Omental fat pad (tissue), 4 donors: ENCODE data around the gene KIF26B. TPM values are rescaled to one million over a fixed set of nuclear protein-coding genes. Genes with fewer than 3 reads are reported as not detected.
"Not testable (repeated sequence)": the region's sequence is repeated elsewhere in the genome, so short reads cannot be mapped to it uniquely, and the experiment has no call there.

Experiments
- ATAC-seq: fragments of 150-250 bp; one replicate; pipeline ENCODE4 v1.9.1; 2016; ENCODE audit warnings: mild to moderate bottlenecking, moderate library complexity; ENCODE audit not compliant: low FRiP score
- DNase-seq: peaks from one replicate; pipeline ENCODE4 v3.0.0-alpha.2; 2019; ENCODE audit warnings: low spot score
- total RNA-seq, 4 donors: library from RNA; depleted of rRNA; stranded (reverse); fragments of >200 nt; gene quantifications; one replicate each; pipeline ENCODE4 v1.1.0, GENCODE V29; 2016
- TF ChIP-seq, protein P1 (sequence below), 3 donors: fragments of 450-650 bp; IDR thresholded peaks; one replicate each; pipeline ENCODE4 v1.5.1; 2016 to 2017; ENCODE audit warnings: antibody characterized with exemption in 3 of 3, mild to moderate bottlenecking in 3 of 3, moderate library complexity in 2 of 3

The KIF26B gene
- total RNA-seq, 4 donors from 2014 or later, result 0.13 to 0.96 (median 0.39) TPM

DNA sequence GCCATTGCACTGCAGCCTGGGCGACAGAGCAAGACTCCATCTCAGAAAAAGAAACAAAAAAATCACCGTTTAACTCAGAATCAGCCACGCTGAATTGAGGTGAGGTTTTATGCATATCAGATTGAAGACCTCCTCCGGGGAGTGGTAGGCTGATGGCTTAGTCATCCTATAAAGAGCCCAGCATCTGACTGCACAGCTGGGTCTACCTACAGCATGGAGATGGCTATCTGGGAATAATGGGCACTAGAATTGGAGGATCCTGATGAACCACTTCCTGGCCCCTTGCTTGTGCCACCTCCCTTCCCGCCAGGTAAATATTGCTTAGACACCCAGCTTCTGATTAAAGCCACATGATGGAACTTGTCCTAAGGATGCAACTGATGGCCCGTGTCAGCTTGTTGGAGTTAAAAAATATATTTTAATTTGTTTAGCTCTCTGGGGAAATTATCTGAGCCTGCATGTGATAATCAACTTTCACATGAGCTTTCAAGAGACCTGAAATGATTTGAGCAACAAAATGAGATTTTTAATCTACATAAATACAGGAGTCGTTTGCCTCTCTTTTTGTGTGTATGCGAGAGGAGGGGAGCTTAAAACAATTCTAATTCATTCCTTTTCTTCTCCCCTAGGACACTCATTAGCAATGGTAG is 157.2 kb downstream of the KIF26B start:
- ATAC-seq, result no peak
- TF ChIP-seq, protein P1, sequence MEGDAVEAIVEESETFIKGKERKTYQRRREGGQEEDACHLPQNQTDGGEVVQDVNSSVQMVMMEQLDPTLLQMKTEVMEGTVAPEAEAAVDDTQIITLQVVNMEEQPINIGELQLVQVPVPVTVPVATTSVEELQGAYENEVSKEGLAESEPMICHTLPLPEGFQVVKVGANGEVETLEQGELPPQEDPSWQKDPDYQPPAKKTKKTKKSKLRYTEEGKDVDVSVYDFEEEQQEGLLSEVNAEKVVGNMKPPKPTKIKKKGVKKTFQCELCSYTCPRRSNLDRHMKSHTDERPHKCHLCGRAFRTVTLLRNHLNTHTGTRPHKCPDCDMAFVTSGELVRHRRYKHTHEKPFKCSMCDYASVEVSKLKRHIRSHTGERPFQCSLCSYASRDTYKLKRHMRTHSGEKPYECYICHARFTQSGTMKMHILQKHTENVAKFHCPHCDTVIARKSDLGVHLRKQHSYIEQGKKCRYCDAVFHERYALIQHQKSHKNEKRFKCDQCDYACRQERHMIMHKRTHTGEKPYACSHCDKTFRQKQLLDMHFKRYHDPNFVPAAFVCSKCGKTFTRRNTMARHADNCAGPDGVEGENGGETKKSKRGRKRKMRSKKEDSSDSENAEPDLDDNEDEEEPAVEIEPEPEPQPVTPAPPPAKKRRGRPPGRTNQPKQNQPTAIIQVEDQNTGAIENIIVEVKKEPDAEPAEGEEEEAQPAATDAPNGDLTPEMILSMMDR (IDR thresholded peaks at IDR 0.05), result no peak
- DNase-seq, result no peak

GRCh38 chr1:245313576-245313975 is 158.8 kb downstream of the KIF26B start:
- TF ChIP-seq, protein P1 (IDR thresholded peaks at IDR 0.05), result no peak
- DNase-seq (no peak), ATAC-seq (no peak)

DNA sequence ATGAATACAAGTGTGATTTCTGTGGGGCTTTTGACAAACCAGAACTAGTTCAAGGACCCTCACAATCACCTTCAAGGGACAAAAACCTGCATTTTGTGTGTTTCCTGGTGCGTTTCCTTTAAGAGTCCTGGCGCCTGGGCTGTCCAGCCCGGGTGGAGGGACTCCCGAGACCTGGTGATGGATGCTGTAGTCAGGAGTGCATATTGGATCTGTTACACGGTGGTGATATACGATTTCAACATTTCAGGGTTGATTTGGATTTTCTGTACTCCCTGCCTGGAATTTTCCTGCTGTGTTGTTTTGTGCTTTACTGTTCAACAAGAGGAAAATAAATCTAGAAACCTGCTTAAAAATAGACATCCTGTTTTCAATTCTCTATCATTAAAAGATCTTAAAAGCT is 162.0 kb downstream of the KIF26B start:
- DNase-seq (no peak), ATAC-seq (no peak)
- TF ChIP-seq, protein P1 (IDR thresholded peaks at IDR 0.05), result no peak

DNA sequence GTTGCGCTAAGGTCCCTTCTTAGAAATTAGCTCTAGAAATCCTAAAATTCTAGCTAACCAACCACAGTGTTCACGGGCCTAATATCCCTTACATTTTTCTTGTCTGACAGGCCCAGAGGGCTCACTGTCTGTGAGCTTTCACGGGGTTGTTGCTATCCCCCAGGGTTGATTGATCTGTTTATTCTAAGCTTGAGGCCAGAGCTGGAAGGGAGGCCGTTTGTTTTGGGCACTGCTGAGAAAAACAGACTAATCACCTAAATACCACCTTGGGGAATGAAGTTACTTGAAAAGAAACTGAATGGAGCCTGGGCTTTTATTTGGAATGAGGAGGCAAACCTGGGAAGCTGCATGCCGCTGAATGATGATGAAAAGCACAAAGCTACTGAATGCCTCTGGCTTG is 162.4 kb downstream of the KIF26B start:
- ATAC-seq (no peak), DNase-seq (no peak)
- TF ChIP-seq, protein P1 (IDR thresholded peaks at IDR 0.05), result no peak

DNA sequence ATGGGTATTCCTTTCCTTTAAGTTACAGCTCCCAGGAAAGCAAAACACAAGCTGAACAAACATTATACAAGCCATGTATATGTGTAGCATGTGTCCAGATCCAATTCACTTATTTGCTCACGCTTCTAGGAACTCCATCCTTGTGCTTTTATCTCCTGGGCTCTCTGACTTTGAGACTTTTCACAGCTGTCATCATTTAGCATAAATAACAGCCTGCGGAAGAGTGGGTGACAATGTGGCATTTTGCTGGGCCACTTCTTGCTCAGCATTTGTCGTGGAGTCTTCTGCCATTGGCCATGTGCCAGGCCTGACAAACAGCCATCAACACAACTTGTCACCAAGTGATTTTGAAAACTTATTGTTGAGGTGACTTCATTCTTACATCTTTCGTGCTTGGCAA is 164.3 kb downstream of the KIF26B start:
- TF ChIP-seq, protein P1 (IDR thresholded peaks at IDR 0.05), result no peak
- DNase-seq (no peak), ATAC-seq (no peak)

DNA sequence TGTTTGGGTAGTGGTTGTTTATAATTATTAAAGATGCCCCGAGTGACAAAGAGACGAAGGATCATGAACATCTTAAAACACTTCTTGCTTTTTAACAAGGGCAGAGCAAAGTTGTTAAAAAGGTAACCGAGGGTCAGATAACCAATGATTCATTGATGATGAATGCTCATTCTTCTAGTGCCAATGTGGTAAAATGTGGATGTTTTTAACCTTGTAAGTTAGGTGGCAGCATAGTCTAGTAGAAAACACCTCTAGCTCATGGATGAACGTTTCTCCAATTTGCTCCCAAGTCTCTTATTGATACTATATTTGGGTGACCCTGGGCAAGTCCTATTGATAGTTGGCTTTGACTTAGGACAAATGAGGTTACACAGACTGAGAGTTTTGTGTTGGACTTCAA is 167.9 kb downstream of the KIF26B start:
- DNase-seq (no peak), ATAC-seq (no peak)
- TF ChIP-seq, protein P1 (IDR thresholded peaks at IDR 0.05), result no peak

GRCh38 chr1:245323765-245324164 is 169.0 kb downstream of the KIF26B start:
- DNase-seq, ATAC-seq: not testable (repeated sequence)
